ENCODE data around the gene PCIF1. TPM values are rescaled to one million over a fixed set of nuclear protein-coding genes. Genes with fewer than 3 reads are reported as not detected.

PCIF1 gene
- total RNA-seq, 1 donor from 2014 or later, result 13.0 TPM

- Histone ChIP-seq H3K79me2 (ENCODE audit: insufficient read depth, low read length) (peaks cover 2% of the 10 kb centered on the region), H3K4me1 (ENCODE audit: insufficient read depth, low read length) (peaks cover 16% of the 10 kb centered on the region), H3K9ac (ENCODE audit: low read length) (peak within 1 kb of the TSS; percentile 71), H2AFZ (ENCODE audit: low read depth, low read length) (peak within 1 kb of the TSS; percentile 83), H3K4me2 (ENCODE audit: low read length) (peak within 1 kb of the TSS; percentile 89), H3K9me3 (ENCODE audit: insufficient read depth, low read depth, low read length) (no peaks in the 10 kb centered on the region), H3K36me3 (ENCODE audit: insufficient read depth, low read length) (peaks cover 2% of the 10 kb centered on the region), H4K20me1 (ENCODE audit: insufficient read depth, low read length) (no peaks in the 10 kb centered on the region), H3K4me3 (ENCODE audit: insufficient read depth, low read depth, low read length) (peak within 1 kb of the TSS; percentile 54), H3K27me3 (ENCODE audit: insufficient read depth, low read length) (no peaks in the 10 kb centered on the region), H3K27ac (ENCODE audit: low read depth, low read length) (peak within 1 kb of the TSS; percentile 63)
- H3K36me3 Mint-ChIP-seq (ENCODE audit: low read depth, unreplicated experiment), result peaks cover 25% of the 10 kb centered on the region
- DNase-seq (ENCODE audit: low read depth), result peak; percentile 65
- FAIRE-seq, result no peak
- H3K4me1 Mint-ChIP-seq (ENCODE audit: low read depth, unreplicated experiment), result peaks cover 10% of the 10 kb centered on the region
- peaks cover 10% of the 10 kb centered on the region for H3K9me3 Mint-ChIP-seq (ENCODE audit: unreplicated experiment)
- no peaks in the 10 kb centered on the region for H3K27me3 Mint-ChIP-seq (ENCODE audit: low read depth, unreplicated experiment)
- H3K27ac Mint-ChIP-seq (ENCODE audit: unreplicated experiment), result peak within 1 kb of the TSS; percentile 79
- no peak for TF ChIP-seq EZH2 (IDR thresholded peaks at IDR 0.05; ENCODE audit: insufficient read depth, low read length)
- no peak for TF ChIP-seq CTCF (IDR thresholded peaks at IDR 0.05; ENCODE audit: insufficient read depth, low read depth, low read length)
- peak within 1 kb of the TSS; percentile 89 for H3K4me3 Mint-ChIP-seq (ENCODE audit: unreplicated experiment)
These were observed 22.8 kb upstream of the PCIF1 start, which contains the start of gene PLTP for GRCh38 chr20:45911486-45912343. Gene PLTP, minus strand, starts transcription at chr20:45912155. Its CDS starts 703 bp downstream, at chr20:45911452.

- Histone ChIP-seq H3K4me1 (ENCODE audit: insufficient read depth, low read length) (peaks cover 16% of the 10 kb centered on the region), H3K9ac (ENCODE audit: low read length) (peak overlapping the region; percentile 71), H3K79me2 (ENCODE audit: insufficient read depth, low read length) (peaks cover 2% of the 10 kb centered on the region), H3K4me2 (ENCODE audit: low read length) (peak overlapping the region; percentile 89), H2AFZ (ENCODE audit: low read depth, low read length) (peak overlapping the region; percentile 83), H4K20me1 (ENCODE audit: insufficient read depth, low read length) (no peaks in the 10 kb centered on the region), H3K9me3 (ENCODE audit: insufficient read depth, low read depth, low read length) (no peaks in the 10 kb centered on the region), H3K27me3 (ENCODE audit: insufficient read depth, low read length) (no peaks in the 10 kb centered on the region), H3K27ac (ENCODE audit: low read depth, low read length) (no peak overlapping the region), H3K36me3 (ENCODE audit: insufficient read depth, low read length) (peaks cover under 1% of the 10 kb centered on the region), H3K4me3 (ENCODE audit: insufficient read depth, low read depth, low read length) (peak overlapping the region; percentile 54)
- peaks cover 10% of the 10 kb centered on the region for H3K4me1 Mint-ChIP-seq (ENCODE audit: low read depth, unreplicated experiment)
- DNase-seq (ENCODE audit: low read depth) (no peak), FAIRE-seq (no peak)
- H3K27me3 Mint-ChIP-seq (ENCODE audit: low read depth, unreplicated experiment), result no peaks in the 10 kb centered on the region
- peak overlapping the region; percentile 62 for H3K27ac Mint-ChIP-seq (ENCODE audit: unreplicated experiment)
- H3K9me3 Mint-ChIP-seq (ENCODE audit: unreplicated experiment), result peaks cover 8% of the 10 kb centered on the region
- no peak for TF ChIP-seq CTCF (IDR thresholded peaks at IDR 0.05; ENCODE audit: insufficient read depth, low read depth, low read length)
- H3K4me3 Mint-ChIP-seq (ENCODE audit: unreplicated experiment), result peak overlapping the region; percentile 89
- H3K36me3 Mint-ChIP-seq (ENCODE audit: low read depth, unreplicated experiment), result peaks cover 21% of the 10 kb centered on the region
These were observed 22.2 kb upstream of the PCIF1 start for GRCh38 chr20:45912344-45912682.

- no peaks in the 10 kb centered on the region for H3K27me3 Mint-ChIP-seq (ENCODE audit: low read depth, unreplicated experiment)
- no peaks in the 10 kb centered on the region for H3K9me3 ChIP-seq (ENCODE audit: insufficient read depth, low read depth, low read length)
- H3K4me3 ChIP-seq (ENCODE audit: insufficient read depth, low read depth, low read length), result no peak overlapping the region
- H4K20me1 ChIP-seq (ENCODE audit: insufficient read depth, low read length), result no peaks in the 10 kb centered on the region
- no peak overlapping the region for H3K4me3 Mint-ChIP-seq (ENCODE audit: unreplicated experiment)
- H3K4me2 ChIP-seq (ENCODE audit: low read length), result no peak overlapping the region
- no peak overlapping the region for H2AFZ ChIP-seq (ENCODE audit: low read depth, low read length)
- H3K36me3 Mint-ChIP-seq (ENCODE audit: low read depth, unreplicated experiment), result peaks cover 14% of the 10 kb centered on the region
- no peak overlapping the region for H3K27ac ChIP-seq (ENCODE audit: low read depth, low read length)
- no peak for TF ChIP-seq CTCF (IDR thresholded peaks at IDR 0.05; ENCODE audit: insufficient read depth, low read depth, low read length)
- no peak for TF ChIP-seq EZH2 (IDR thresholded peaks at IDR 0.05; ENCODE audit: insufficient read depth, low read length)
- H3K79me2 ChIP-seq (ENCODE audit: insufficient read depth, low read length), result peaks cover 2% of the 10 kb centered on the region
- H3K36me3 ChIP-seq (ENCODE audit: insufficient read depth, low read length), result no peaks in the 10 kb centered on the region
- H3K27me3 ChIP-seq (ENCODE audit: insufficient read depth, low read length), result no peaks in the 10 kb centered on the region
- DNase-seq (ENCODE audit: low read depth) (no peak), FAIRE-seq (no peak)
- H3K4me1 ChIP-seq (ENCODE audit: insufficient read depth, low read length), result peaks cover 16% of the 10 kb centered on the region
- no peak overlapping the region for H3K27ac Mint-ChIP-seq (ENCODE audit: unreplicated experiment)
- H3K4me1 Mint-ChIP-seq (ENCODE audit: low read depth, unreplicated experiment), result peaks cover 10% of the 10 kb centered on the region
- no peak overlapping the region for H3K9ac ChIP-seq (ENCODE audit: low read length)
- peaks cover 3% of the 10 kb centered on the region for H3K9me3 Mint-ChIP-seq (ENCODE audit: unreplicated experiment)
These were observed 21.4 kb upstream of the PCIF1 start for GRCh38 chr20:45913116-45913515.

Data from astrocyte (in vitro differentiated cells and primary cell).